SK-N-SH treated with all-trans-retinoic acid at 6 μM for 48 hours (cell line): ENCODE data around the gene HSD11B1.

ENCODE experiments used
- ATAC-seq: fragments of 200-7000 bp; cut with Tn5 transposase; 3 replicates; pipeline ENCODE4 v1.9.1; 2020; ENCODE audit warnings: mild to moderate bottlenecking, moderate library complexity
- ARNTL ChIP-seq: fragments of 450-650 bp; formaldehyde crosslinking; IDR thresholded peaks from 2 replicates; pipeline ENCODE4 v1.5.0; 2020; ENCODE audit warnings: low read depth, mild to moderate bottlenecking, moderate library complexity, borderline replicate concordance
- BACH2 ChIP-seq: fragments of 250-450 bp; sonication (Bioruptor Pico); IDR thresholded peaks from 2 replicates; pipeline ENCODE4 v1.9.0; 2021; ENCODE audit warnings: mild to moderate bottlenecking, borderline replicate concordance
- CREB5 ChIP-seq: fragments of 250-450 bp; sonication (Bioruptor Pico); IDR thresholded peaks from 2 replicates; pipeline ENCODE4 v1.5.1; 2020; ENCODE audit warnings: low read depth, mild to moderate bottlenecking, moderate library complexity
- CSDC2 ChIP-seq: fragments of 250-450 bp; sonication (Bioruptor Pico); IDR thresholded peaks from 2 replicates; pipeline ENCODE4 v1.5.0; 2020; ENCODE audit warnings: mild to moderate bottlenecking, moderate library complexity
- CSRNP3 ChIP-seq: fragments of 250-450 bp; sonication (Bioruptor Pico); IDR thresholded peaks from 2 replicates; pipeline ENCODE4 v1.5.1; 2021; ENCODE audit warnings: mild to moderate bottlenecking, moderate library complexity
- ESRRG ChIP-seq: fragments of 250-450 bp; sonication (Bioruptor Pico); IDR thresholded peaks from 2 replicates; pipeline ENCODE4 v1.6.1; 2021; ENCODE audit warnings: mild to moderate bottlenecking
- GLIS3 ChIP-seq: fragments of 250-450 bp; sonication (Bioruptor Pico); IDR thresholded peaks from 2 replicates; pipeline ENCODE4 v1.5.0; 2020; ENCODE audit warnings: mild to moderate bottlenecking, moderate library complexity
- ISL1 ChIP-seq: fragments of 250-450 bp; sonication (Bioruptor Pico); IDR thresholded peaks from 2 replicates; pipeline ENCODE4 v2.1.2; 2022; ENCODE audit warnings: mild to moderate bottlenecking, moderate library complexity
- PATZ1 ChIP-seq: fragments of 250-450 bp; sonication (Bioruptor Pico); IDR thresholded peaks from 2 replicates; pipeline ENCODE4 v1.8.0; 2020; ENCODE audit warnings: mild to moderate bottlenecking, moderate library complexity, borderline replicate concordance
- POU6F1 ChIP-seq: fragments of 250-450 bp; sonication (Bioruptor Pico); IDR thresholded peaks from 2 replicates; pipeline ENCODE4 v1.8.0; 2021; ENCODE audit warnings: low read depth, mild to moderate bottlenecking, moderate library complexity, borderline replicate concordance
- PPARA ChIP-seq: fragments of 250-450 bp; sonication (Bioruptor Pico); IDR thresholded peaks from 2 replicates; pipeline ENCODE4 v1.5.0; 2020; ENCODE audit warnings: mild to moderate bottlenecking, borderline replicate concordance
- RARB ChIP-seq: fragments of 250-450 bp; sonication (Bioruptor Pico); IDR thresholded peaks from 2 replicates; pipeline ENCODE4 v1.8.0; 2021; ENCODE audit warnings: mild to moderate bottlenecking, moderate library complexity
- TCF4 ChIP-seq: fragments of 250-450 bp; sonication (Bioruptor Pico); IDR thresholded peaks from 2 replicates; pipeline ENCODE4 v1.8.0; 2021; ENCODE audit warnings: mild to moderate bottlenecking, moderate library complexity, borderline replicate concordance
- TOX ChIP-seq: fragments of 250-450 bp; sonication (Bioruptor Pico); IDR thresholded peaks from 2 replicates; pipeline ENCODE4 v1.8.0; 2021; ENCODE audit warnings: mild to moderate bottlenecking, moderate library complexity, borderline replicate concordance
- TSHZ2 ChIP-seq: fragments of 250-450 bp; sonication (Bioruptor Pico); IDR thresholded peaks from 2 replicates; pipeline ENCODE4 v1.5.0; 2020; ENCODE audit warnings: mild to moderate bottlenecking, moderate library complexity
- ZC3H10 ChIP-seq: fragments of 250-450 bp; sonication (Bioruptor Pico); IDR thresholded peaks from 2 replicates; pipeline ENCODE4 v1.5.1; 2021; ENCODE audit warnings: mild to moderate bottlenecking, moderate library complexity
- ZFP3 ChIP-seq: fragments of 250-450 bp; sonication (Bioruptor Pico); IDR thresholded peaks from 2 replicates; pipeline ENCODE4 v1.5.0; 2020; ENCODE audit warnings: mild to moderate bottlenecking, moderate library complexity
- ZFP30 ChIP-seq: fragments of 450-650 bp; formaldehyde crosslinking; IDR thresholded peaks from 2 replicates; pipeline ENCODE4 v1.5.0; 2022; ENCODE audit warnings: mild to moderate bottlenecking, moderate library complexity
- ZNF565 ChIP-seq: fragments of 450-650 bp; formaldehyde crosslinking; conservative IDR thresholded peaks from 2 replicates; pipeline ENCODE4 v1.5.0; 2020; ENCODE audit warnings: low read depth, mild to moderate bottlenecking, moderate library complexity
- ZNF8 ChIP-seq: fragments of 450-650 bp; formaldehyde crosslinking; IDR thresholded peaks from 2 replicates; pipeline ENCODE4 v1.5.0; 2020; ENCODE audit warnings: mild to moderate bottlenecking, moderate library complexity

Gene HSD11B1

GRCh38 chr1:209705033-209705598 is 470 bp downstream of the HSD11B1 start:
- no peak for TF ChIP-seq TSHZ2
- TF ChIP-seq CREB5 (CRISPR knock-in tag): no peak
- TF ChIP-seq ZFP3 (CRISPR knock-in tag): no peak
- TF ChIP-seq PATZ1 (CRISPR knock-in tag): no peak
- no peak for TF ChIP-seq TOX (CRISPR knock-in tag)
- no peak for TF ChIP-seq ISL1 (CRISPR knock-in tag)
- no peak for TF ChIP-seq CSRNP3 (CRISPR knock-in tag)
- TF ChIP-seq ZC3H10 (CRISPR knock-in tag): no peak
- TF ChIP-seq ZNF565: no peak
- TF ChIP-seq RARB (CRISPR knock-in tag): no peak
- TF ChIP-seq ZFP30 (CRISPR knock-in tag): no peak
- TF ChIP-seq PPARA (CRISPR knock-in tag): no peak
- no peak for TF ChIP-seq BACH2 (CRISPR knock-in tag)
- no peak for TF ChIP-seq CSDC2 (CRISPR knock-in tag)
- TF ChIP-seq TCF4: no peak
- TF ChIP-seq ESRRG (CRISPR knock-in tag): no peak
- TF ChIP-seq ARNTL (CRISPR knock-in tag): no peak
- TF ChIP-seq GLIS3: no peak
- ATAC-seq: no peak

GRCh38 chr1:209706622-209707021 is 2.0 kb downstream of the HSD11B1 start:
- ATAC-seq: no peak
- no peak for TF ChIP-seq PATZ1 (CRISPR knock-in tag)
- TF ChIP-seq ZFP30 (CRISPR knock-in tag): no peak
- no peak for TF ChIP-seq ZFP3 (CRISPR knock-in tag)
- TF ChIP-seq CREB5 (CRISPR knock-in tag): no peak
- no peak for TF ChIP-seq RARB (CRISPR knock-in tag)

- ATAC-seq: no peak; the same call in 2 of the 3 replicates
- TF ChIP-seq ZNF8 (CRISPR knock-in tag): no peak
- no peak for TF ChIP-seq ESRRG (CRISPR knock-in tag)
- no peak for TF ChIP-seq POU6F1
- TF ChIP-seq ISL1 (CRISPR knock-in tag): no peak
- no peak for TF ChIP-seq PATZ1 (CRISPR knock-in tag)
- TF ChIP-seq TSHZ2: no peak
Measured at GRCh38 chr1:209707308-209707707, 2.7 kb downstream of the HSD11B1 start.
